ENCODE results near the gene TBC1D5. TPM values are rescaled to one million over a fixed set of nuclear protein-coding genes. Genes with fewer than 3 reads are reported as not detected.
"Not testable (repeated sequence)": the region's sequence is repeated elsewhere in the genome, so short reads cannot be mapped to it uniquely, and the experiment has no call there.

The TBC1D5 gene
- total RNA-seq, 1 experiment from 2014 or later, result 43.3 TPM

DNA sequence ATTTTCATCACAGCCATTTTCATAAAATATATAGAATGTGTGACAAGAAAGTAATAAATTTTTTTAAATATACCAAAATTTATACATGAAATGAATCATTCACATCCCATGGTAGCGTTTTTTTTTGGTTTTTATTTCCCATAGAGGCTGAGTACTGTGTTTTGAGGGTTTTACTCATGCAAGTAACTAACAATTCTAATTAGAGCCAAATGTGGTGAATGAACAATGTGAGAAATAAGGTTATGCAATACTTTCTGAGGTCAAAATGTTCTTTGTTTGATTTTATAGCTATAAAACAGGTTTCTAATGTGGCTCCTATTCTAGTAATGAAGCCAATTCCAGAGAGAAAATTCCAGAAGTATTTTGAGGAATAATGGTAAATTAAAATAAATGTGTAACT is 386.8 kb downstream of the TBC1D5 start:
- peaks cover 17% of the 10 kb centered on the region for H3K36me3 Mint-ChIP-seq (ENCODE audit: insufficient read depth, unreplicated experiment)
- H3K4me1 Mint-ChIP-seq (ENCODE audit: insufficient read depth, unreplicated experiment), result peaks cover 10% of the 10 kb centered on the region
- TF ChIP-seq CTCF (IDR thresholded peaks at IDR 0.05; ENCODE audit: unreplicated experiment), result no peak
- POLR2A ChIA-PET, result no interaction called here
- H3K27me3 Mint-ChIP-seq (ENCODE audit: insufficient read depth, unreplicated experiment), result no peaks in the 10 kb centered on the region
- no peak overlapping the region for H3K27ac Mint-ChIP-seq (ENCODE audit: low read depth, unreplicated experiment)
- intact Hi-C loops (cut with micrococcal nuclease), result no loop called here
- H3K9me3 Mint-ChIP-seq (ENCODE audit: unreplicated experiment), result no peaks in the 10 kb centered on the region
- peak; percentile 22 for DNase-seq (ENCODE audit: unreplicated experiment)
- BruUV-seq (replicated peaks), result no TSS peak
- CTCF ChIA-PET, result interaction anchor here (0.6 kb wide), 1 partner anchor 996 kb away, joined by 4 read pairs; no protein-coding TSS in a partner anchor
- no peak overlapping the region for H3K4me3 Mint-ChIP-seq (ENCODE audit: unreplicated experiment)

DNA sequence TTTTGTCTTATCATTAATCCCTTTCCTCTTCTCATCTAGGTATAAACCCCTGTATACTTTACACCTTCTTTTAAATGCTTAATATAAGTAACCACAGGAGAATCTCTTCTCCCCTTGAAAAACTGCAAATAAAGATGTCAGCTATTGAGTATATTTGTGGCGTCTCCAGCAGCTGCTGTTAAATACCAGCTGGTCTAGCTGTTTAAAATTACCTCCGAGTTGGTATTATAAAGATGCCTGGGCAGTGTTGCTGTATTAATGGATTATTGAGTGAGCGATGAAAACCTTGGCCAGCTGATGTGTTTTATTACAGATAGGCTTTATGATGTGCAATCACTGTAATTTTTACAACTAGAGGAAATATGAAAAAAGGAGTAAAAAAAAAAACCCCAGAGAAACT is 388.1 kb downstream of the TBC1D5 start:
- DNase-seq (ENCODE audit: unreplicated experiment), result no peak
- POLR2A ChIA-PET, result no interaction called here
- BruUV-seq (replicated peaks), result no TSS peak
- no peaks in the 10 kb centered on the region for H3K27me3 Mint-ChIP-seq (ENCODE audit: insufficient read depth, unreplicated experiment)
- no peak for TF ChIP-seq CTCF (IDR thresholded peaks at IDR 0.05; ENCODE audit: unreplicated experiment)
- intact Hi-C loops (cut with micrococcal nuclease), result no loop called here
- no peak overlapping the region for H3K27ac Mint-ChIP-seq (ENCODE audit: low read depth, unreplicated experiment)
- H3K4me3 Mint-ChIP-seq (ENCODE audit: unreplicated experiment), result no peak overlapping the region
- peaks cover 17% of the 10 kb centered on the region for H3K36me3 Mint-ChIP-seq (ENCODE audit: insufficient read depth, unreplicated experiment)
- peaks cover 10% of the 10 kb centered on the region for H3K4me1 Mint-ChIP-seq (ENCODE audit: insufficient read depth, unreplicated experiment)
- CTCF ChIA-PET, result no interaction called here
- H3K9me3 Mint-ChIP-seq (ENCODE audit: unreplicated experiment), result no peaks in the 10 kb centered on the region

GRCh38 chr3:17352620-17353019 is 389.8 kb downstream of the TBC1D5 start:
- peaks cover 10% of the 10 kb centered on the region for H3K4me1 Mint-ChIP-seq (ENCODE audit: insufficient read depth, unreplicated experiment)
- POLR2A ChIA-PET, result no interaction called here
- no peaks in the 10 kb centered on the region for H3K9me3 Mint-ChIP-seq (ENCODE audit: unreplicated experiment)
- no peak overlapping the region for H3K27ac Mint-ChIP-seq (ENCODE audit: low read depth, unreplicated experiment)
- BruUV-seq (replicated peaks), result no TSS peak
- no peak for TF ChIP-seq CTCF (IDR thresholded peaks at IDR 0.05; ENCODE audit: unreplicated experiment)
- no peak for DNase-seq (ENCODE audit: unreplicated experiment)
- CTCF ChIA-PET, result no interaction called here
- peaks cover 17% of the 10 kb centered on the region for H3K36me3 Mint-ChIP-seq (ENCODE audit: insufficient read depth, unreplicated experiment)
- intact Hi-C loops (cut with micrococcal nuclease), result no loop called here
- no peaks in the 10 kb centered on the region for H3K27me3 Mint-ChIP-seq (ENCODE audit: insufficient read depth, unreplicated experiment)
- H3K4me3 Mint-ChIP-seq (ENCODE audit: unreplicated experiment), result no peak overlapping the region

- H3K4me3 Mint-ChIP-seq (ENCODE audit: unreplicated experiment); intact Hi-C loops (cut with micrococcal nuclease): not testable (repeated sequence)
Observed at GRCh38 chr3:17351193-17351592, 391.2 kb downstream of the TBC1D5 start.

DNA sequence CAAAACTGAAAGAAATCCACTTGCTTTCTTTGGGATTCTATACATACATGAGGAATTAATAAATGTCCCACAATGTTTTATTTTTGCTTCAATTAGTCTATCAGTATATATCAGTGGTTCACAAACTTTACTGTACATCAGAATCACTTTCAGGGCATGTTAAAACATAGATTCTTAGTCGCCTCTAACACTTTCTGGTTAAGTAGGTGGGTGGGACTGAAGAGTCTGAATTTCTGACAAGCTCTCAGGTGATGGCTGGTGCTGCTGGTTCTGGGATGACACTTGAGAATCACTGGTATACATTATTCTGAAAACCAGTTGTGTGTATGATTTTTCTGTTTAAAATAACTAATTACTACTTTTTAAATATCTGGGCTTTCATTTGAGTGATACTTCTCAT is 393.3 kb downstream of the TBC1D5 start:
- CTCF ChIA-PET, result interaction anchor here (0.6 to 0.7 kb wide), 2 partner anchors 21 to 750 kb away, joined by 3 to 4 read pairs; no protein-coding TSS in a partner anchor
- H3K9me3 Mint-ChIP-seq (ENCODE audit: unreplicated experiment), result no peaks in the 10 kb centered on the region
- no peak overlapping the region for H3K27ac Mint-ChIP-seq (ENCODE audit: low read depth, unreplicated experiment)
- TF ChIP-seq CTCF (IDR thresholded peaks at IDR 0.05; ENCODE audit: unreplicated experiment), result no peak
- DNase-seq (ENCODE audit: unreplicated experiment), result no peak
- H3K27me3 Mint-ChIP-seq (ENCODE audit: insufficient read depth, unreplicated experiment), result no peaks in the 10 kb centered on the region
- H3K36me3 Mint-ChIP-seq (ENCODE audit: insufficient read depth, unreplicated experiment), result peaks cover 11% of the 10 kb centered on the region
- intact Hi-C loops (cut with micrococcal nuclease), result no loop called here
- H3K4me1 Mint-ChIP-seq (ENCODE audit: insufficient read depth, unreplicated experiment), result no peaks in the 10 kb centered on the region
- no TSS peak for BruUV-seq (replicated peaks)
- POLR2A ChIA-PET, result interaction anchor here (0.6 to 1.1 kb wide), 2 partner anchors 9 to 28 kb away, joined by 3 to 4 read pairs; no protein-coding TSS in a partner anchor
- no peak overlapping the region for H3K4me3 Mint-ChIP-seq (ENCODE audit: unreplicated experiment)

More at GRCh38 chr3:17351193-17351592, 391.2 kb downstream of the TBC1D5 start:
- H3K4me1 Mint-ChIP-seq (ENCODE audit: insufficient read depth, unreplicated experiment); H3K9me3 Mint-ChIP-seq (ENCODE audit: unreplicated experiment); DNase-seq (ENCODE audit: unreplicated experiment); H3K27ac Mint-ChIP-seq (ENCODE audit: low read depth, unreplicated experiment); POLR2A ChIA-PET; BruUV-seq (replicated peaks); H3K27me3 Mint-ChIP-seq (ENCODE audit: insufficient read depth, unreplicated experiment); CTCF ChIA-PET: not testable (repeated sequence)
- H3K36me3 Mint-ChIP-seq (ENCODE audit: insufficient read depth, unreplicated experiment), result peaks cover 11% of the 10 kb centered on the region
